MM.1S (cell line): ENCODE measurements around the gene PARVA.
A peak's percentile ranks its signal among the peaks of the same experiment; 100 is the strongest.

Experiments used
- DNase-seq: peaks from one replicate; pipeline ENCODE4 v3.0.0-alpha.2; 2015
- H2AFZ ChIP-seq: fragments of 300-600 bp; sonication (generic); 2 replicates; pipeline ENCODE4 v1.6.0; 2016; ENCODE audit warnings: antibody characterized with exemption, low read length
- H3F3A ChIP-seq: fragments of 300-600 bp; sonication (generic); 2 replicates; pipeline ENCODE4 v1.6.1; 2016; ENCODE audit warnings: mild to moderate bottlenecking, antibody characterized with exemption, low read length, moderate library complexity, mixed read lengths; ENCODE audit not compliant: insufficient read depth
- H3K27ac ChIP-seq: fragments of 300-600 bp; sonication (generic); 2 replicates; pipeline ENCODE4 v1.5.1; 2016; ENCODE audit warnings: mild to moderate bottlenecking, low read length
- H3K27me3 ChIP-seq: fragments of 300-600 bp; sonication (generic); replicated peaks from 2 replicates; pipeline ENCODE4 v1.6.0; 2016; ENCODE audit warnings: low read length; ENCODE audit not compliant: insufficient read depth
- H3K36me3 ChIP-seq: fragments of 300-600 bp; sonication (generic); replicated peaks from 2 replicates; pipeline ENCODE4 v1.6.1; 2016; ENCODE audit warnings: mild to moderate bottlenecking, low read length, mixed read lengths; ENCODE audit not compliant: insufficient read depth
- H3K4me1 ChIP-seq: fragments of 300-600 bp; sonication (generic); 2 replicates; pipeline ENCODE4 v1.6.1; 2016; ENCODE audit warnings: low read length, mixed read lengths
- H3K4me2 ChIP-seq: fragments of 300-600 bp; sonication (generic); 2 replicates; pipeline ENCODE4 v1.6.0; 2016; ENCODE audit warnings: low read depth, low read length
- H3K4me3 ChIP-seq: fragments of 300-600 bp; sonication (generic); 2 replicates; pipeline ENCODE4 v1.5.1; 2016; ENCODE audit warnings: low read length, mixed read lengths
- H3K79me2 ChIP-seq: fragments of 300-600 bp; sonication (generic); 2 replicates; pipeline ENCODE4 v1.6.1; 2016; ENCODE audit warnings: mixed run types, low read length, mixed read lengths
- H3K9ac ChIP-seq: fragments of 300-600 bp; sonication (generic); 2 replicates; pipeline ENCODE4 v1.6.1; 2016; ENCODE audit warnings: low read length, mixed read lengths
- H3K9me2 ChIP-seq: fragments of 300-600 bp; sonication (generic); replicated peaks from 2 replicates; pipeline ENCODE4 v1.6.1; 2016; ENCODE audit warnings: mild to moderate bottlenecking, low read length, mixed read lengths; ENCODE audit not compliant: insufficient read depth
- H3K9me3 ChIP-seq: fragments of 300-600 bp; sonication (generic); replicated peaks from 2 replicates; pipeline ENCODE4 v1.6.1; 2016; ENCODE audit warnings: mild to moderate bottlenecking, low read length, mixed read lengths; ENCODE audit not compliant: insufficient read depth
- H4K20me1 ChIP-seq: fragments of 300-600 bp; sonication (generic); 2 replicates; pipeline ENCODE4 v1.6.1; 2016; ENCODE audit warnings: mild to moderate bottlenecking, low read length, moderate library complexity, mixed read lengths; ENCODE audit not compliant: insufficient read depth
- EZH2 ChIP-seq: fragments of 300-600 bp; sonication (generic); optimal IDR thresholded peaks from 2 replicates; pipeline ENCODE3; 2017; ENCODE audit warnings: low read depth, mild to moderate bottlenecking, antibody characterized with exemption, low read length, mixed read lengths
- EZH2phosphoT487 ChIP-seq: fragments of 300-600 bp; sonication (generic); IDR thresholded peaks from 2 replicates; pipeline ENCODE4 v1.6.1; 2018; ENCODE audit warnings: antibody characterized with exemption, low read length
- TF ChIP-seq, protein P1 (sequence below): fragments of 300-600 bp; sonication (generic); IDR thresholded peaks from 2 replicates; pipeline ENCODE4 v1.5.1; 2016; ENCODE audit warnings: antibody characterized with exemption, low read length, mixed read lengths

PARVA gene

DNA sequence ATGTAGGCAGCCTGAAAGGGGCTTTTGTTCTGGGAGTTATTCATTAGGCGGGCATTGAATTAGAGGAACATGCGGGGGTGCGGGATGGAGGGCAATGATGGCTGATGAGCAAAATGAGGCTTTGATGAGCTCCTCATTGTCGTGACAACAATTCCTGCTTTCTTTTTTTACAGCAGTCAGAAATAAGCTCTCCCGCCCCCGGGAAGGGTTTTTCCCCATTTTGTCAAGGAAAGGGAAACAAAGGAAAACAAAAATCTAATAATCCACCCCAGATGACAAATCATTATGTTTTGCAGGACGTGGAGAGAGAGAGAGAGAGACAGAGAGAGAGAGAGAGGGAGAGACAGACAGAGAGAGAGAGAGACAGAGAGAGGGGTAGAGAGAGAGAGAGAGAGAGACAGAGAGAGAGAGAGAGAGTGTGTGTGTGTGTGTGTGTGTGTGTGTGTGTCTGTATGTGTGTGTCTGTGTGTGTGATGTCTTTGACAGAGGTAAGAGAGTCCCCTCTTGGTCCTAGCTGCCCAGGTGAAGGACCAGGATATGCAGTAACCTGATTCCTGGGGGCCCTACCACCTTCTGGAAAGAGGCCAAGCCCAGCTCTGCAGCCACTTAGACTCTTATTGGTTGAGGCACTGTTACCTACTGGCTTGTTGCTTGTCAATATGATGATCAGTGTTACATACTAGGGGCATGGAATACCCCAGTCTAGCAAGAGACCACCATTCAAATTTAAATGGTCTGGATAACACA lies 46.7 kb upstream of the PARVA start:
- Histone ChIP-seq H3K4me3 (no peak overlapping the region), H3F3A (no peaks in the 10 kb centered on the region), H2AFZ (no peak overlapping the region), H3K36me3 (no peaks in the 10 kb centered on the region), H3K79me2 (no peaks in the 10 kb centered on the region), H3K4me1 (no peaks in the 10 kb centered on the region), H3K27me3 (no peaks in the 10 kb centered on the region), H3K9ac (no peak overlapping the region), H3K4me2 (no peak overlapping the region), H3K27ac (no peak overlapping the region), H3K9me2 (no peaks in the 10 kb centered on the region), H4K20me1 (no peaks in the 10 kb centered on the region), H3K9me3 (no peaks in the 10 kb centered on the region)
- no peak for DNase-seq
- no peak for TF ChIP-seq EZH2
- TF ChIP-seq, protein P1, sequence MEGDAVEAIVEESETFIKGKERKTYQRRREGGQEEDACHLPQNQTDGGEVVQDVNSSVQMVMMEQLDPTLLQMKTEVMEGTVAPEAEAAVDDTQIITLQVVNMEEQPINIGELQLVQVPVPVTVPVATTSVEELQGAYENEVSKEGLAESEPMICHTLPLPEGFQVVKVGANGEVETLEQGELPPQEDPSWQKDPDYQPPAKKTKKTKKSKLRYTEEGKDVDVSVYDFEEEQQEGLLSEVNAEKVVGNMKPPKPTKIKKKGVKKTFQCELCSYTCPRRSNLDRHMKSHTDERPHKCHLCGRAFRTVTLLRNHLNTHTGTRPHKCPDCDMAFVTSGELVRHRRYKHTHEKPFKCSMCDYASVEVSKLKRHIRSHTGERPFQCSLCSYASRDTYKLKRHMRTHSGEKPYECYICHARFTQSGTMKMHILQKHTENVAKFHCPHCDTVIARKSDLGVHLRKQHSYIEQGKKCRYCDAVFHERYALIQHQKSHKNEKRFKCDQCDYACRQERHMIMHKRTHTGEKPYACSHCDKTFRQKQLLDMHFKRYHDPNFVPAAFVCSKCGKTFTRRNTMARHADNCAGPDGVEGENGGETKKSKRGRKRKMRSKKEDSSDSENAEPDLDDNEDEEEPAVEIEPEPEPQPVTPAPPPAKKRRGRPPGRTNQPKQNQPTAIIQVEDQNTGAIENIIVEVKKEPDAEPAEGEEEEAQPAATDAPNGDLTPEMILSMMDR = no peak
- no peak for TF ChIP-seq EZH2phosphoT487

DNA sequence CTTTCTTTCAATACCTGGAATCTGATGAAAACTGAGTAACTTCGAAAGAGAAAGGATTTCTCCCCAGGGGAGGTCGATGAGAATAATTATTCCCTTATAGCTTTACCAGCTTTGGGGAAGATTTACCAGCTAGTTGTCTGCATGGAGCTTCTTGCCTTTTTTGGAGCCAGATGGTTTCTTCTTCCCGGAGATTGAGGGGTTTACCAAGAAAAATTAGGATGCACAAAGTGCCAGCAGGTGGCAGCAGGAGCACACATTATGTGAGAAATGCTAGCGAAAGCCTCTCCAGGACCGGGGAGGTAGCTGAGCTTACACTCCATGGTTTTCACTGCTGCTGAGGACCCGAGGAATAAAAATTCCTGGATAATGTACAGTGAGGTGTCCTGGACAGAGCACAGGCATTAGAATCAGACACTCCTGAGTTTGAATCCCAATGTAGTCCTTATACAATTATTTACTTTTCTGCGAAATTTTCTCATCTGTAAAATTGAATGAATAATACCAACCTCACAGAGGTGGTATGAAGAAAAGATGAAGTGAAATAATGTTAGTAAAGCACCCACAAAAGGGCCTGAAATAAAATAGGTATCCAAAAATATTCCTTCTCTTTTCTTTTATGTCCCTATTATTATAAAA lies 46.0 kb upstream of the PARVA start:
- Histone ChIP-seq H3K27me3 (no peaks in the 10 kb centered on the region), H3K9ac (no peak overlapping the region), H3K27ac (no peak overlapping the region), H3K9me3 (no peaks in the 10 kb centered on the region), H3K9me2 (no peaks in the 10 kb centered on the region), H2AFZ (no peak overlapping the region), H3F3A (no peaks in the 10 kb centered on the region), H3K4me2 (no peak overlapping the region), H4K20me1 (no peaks in the 10 kb centered on the region), H3K79me2 (no peaks in the 10 kb centered on the region), H3K4me1 (no peaks in the 10 kb centered on the region), H3K36me3 (no peaks in the 10 kb centered on the region), H3K4me3 (no peak overlapping the region)
- DNase-seq = peak; percentile 75
- TF ChIP-seq, protein P1 = peak; percentile 78
- no peak for TF ChIP-seq EZH2phosphoT487
- no peak for TF ChIP-seq EZH2

DNA sequence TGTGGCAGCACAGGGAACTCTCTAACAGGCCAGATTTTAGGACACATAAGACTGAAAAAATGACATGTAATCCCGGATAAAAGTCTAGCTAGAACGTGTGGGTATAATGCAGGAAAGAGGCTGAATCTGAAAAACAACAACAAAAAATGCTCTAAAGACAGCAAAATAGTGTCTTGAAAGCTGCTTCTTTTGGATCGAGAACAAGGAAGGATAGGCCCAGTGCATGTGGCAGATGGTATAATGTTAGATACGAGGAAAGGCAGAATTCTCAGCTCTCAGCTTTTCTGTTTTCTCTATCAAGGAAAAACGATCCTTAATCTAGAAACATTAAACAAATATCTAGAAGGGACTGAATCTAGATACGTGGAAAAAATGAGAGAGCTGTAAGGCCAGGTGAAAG lies 33.8 kb upstream of the PARVA start:
- Histone ChIP-seq H2AFZ (no peak overlapping the region), H3K9me2 (no peaks in the 10 kb centered on the region), H3K36me3 (no peaks in the 10 kb centered on the region), H3K9ac (no peak overlapping the region), H3K4me2 (no peak overlapping the region), H3K79me2 (no peaks in the 10 kb centered on the region), H4K20me1 (no peaks in the 10 kb centered on the region), H3K4me3 (no peak overlapping the region), H3F3A (no peaks in the 10 kb centered on the region), H3K27ac (no peak overlapping the region), H3K27me3 (no peaks in the 10 kb centered on the region), H3K4me1 (no peaks in the 10 kb centered on the region), H3K9me3 (no peaks in the 10 kb centered on the region)
- TF ChIP-seq EZH2 = no peak
- TF ChIP-seq, protein P1 = no peak
- no peak for TF ChIP-seq EZH2phosphoT487
- no peak for DNase-seq
